Prostate gland (tissue), 2 donors: ENCODE measurements around the gene SLC49A3.

Experiments used
- POLR2A ChIP-seq: fragments of 450-650 bp; IDR thresholded peaks from one replicate; pipeline ENCODE4 v1.6.1; 2016; ENCODE audit warnings: antibody characterized with exemption, mild to moderate bottlenecking
- POLR2AphosphoS5 ChIP-seq: sonication (generic); formaldehyde crosslinking; IDR thresholded peaks from one replicate; pipeline ENCODE4 v1.6.1; 2017; ENCODE audit warnings: antibody characterized with exemption
- TF ChIP-seq, protein P1 (sequence below), 4 experiments: fragments of 200-600 bp in 2 of 4; fragments of 450-650 bp in 2 of 4; sonication (generic) in 2 of 4; IDR thresholded peaks; 1 replicate in 3 of 4; 2 replicates in 1 of 4; pipeline ENCODE4 v1.5.1; 2016 to 2019; ENCODE audit warnings: antibody characterized with exemption in 4 of 4, mild to moderate bottlenecking in 2 of 4, moderate library complexity in 2 of 4

DNA sequence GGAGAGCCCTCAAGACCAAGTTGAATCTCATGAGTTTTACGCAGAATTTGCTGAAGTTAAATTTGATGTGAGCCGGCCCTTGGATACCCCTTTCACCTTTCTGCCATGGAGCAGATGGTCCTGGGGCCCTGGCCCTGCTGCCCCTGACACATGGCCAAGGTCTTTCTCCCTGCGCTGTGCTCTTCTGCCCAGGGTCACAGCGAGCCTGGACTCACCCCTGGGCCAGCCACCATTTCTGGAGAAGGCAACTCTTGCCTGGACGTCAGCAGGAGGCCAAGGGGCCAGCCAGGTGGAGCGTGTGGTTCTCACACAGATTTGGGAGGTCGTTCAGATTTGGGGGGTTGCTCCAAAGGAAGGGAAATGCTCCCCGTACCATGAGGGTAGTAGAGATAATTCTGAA lies 46.6 kb upstream of the SLC49A3 start:
- no peak for TF ChIP-seq POLR2AphosphoS5
- no peak for TF ChIP-seq POLR2A
- TF ChIP-seq, protein P1, sequence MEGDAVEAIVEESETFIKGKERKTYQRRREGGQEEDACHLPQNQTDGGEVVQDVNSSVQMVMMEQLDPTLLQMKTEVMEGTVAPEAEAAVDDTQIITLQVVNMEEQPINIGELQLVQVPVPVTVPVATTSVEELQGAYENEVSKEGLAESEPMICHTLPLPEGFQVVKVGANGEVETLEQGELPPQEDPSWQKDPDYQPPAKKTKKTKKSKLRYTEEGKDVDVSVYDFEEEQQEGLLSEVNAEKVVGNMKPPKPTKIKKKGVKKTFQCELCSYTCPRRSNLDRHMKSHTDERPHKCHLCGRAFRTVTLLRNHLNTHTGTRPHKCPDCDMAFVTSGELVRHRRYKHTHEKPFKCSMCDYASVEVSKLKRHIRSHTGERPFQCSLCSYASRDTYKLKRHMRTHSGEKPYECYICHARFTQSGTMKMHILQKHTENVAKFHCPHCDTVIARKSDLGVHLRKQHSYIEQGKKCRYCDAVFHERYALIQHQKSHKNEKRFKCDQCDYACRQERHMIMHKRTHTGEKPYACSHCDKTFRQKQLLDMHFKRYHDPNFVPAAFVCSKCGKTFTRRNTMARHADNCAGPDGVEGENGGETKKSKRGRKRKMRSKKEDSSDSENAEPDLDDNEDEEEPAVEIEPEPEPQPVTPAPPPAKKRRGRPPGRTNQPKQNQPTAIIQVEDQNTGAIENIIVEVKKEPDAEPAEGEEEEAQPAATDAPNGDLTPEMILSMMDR (IDR thresholded peaks at IDR 0.05), result no peak
